Pancreas (tissue), 10 donors: Measurements from ENCODE around the gene LEKR1. TPM values are rescaled to one million over a fixed set of nuclear protein-coding genes. Genes with fewer than 3 reads are reported as not detected.

ENCODE experiments used
- ATAC-seq, 4 donors: fragments of 200-7000 bp; cut with Tn5 transposase; one replicate each; pipeline versions ENCODE4 v1.8.0 to v1.9.1; 2020; ENCODE audit warnings: mild to moderate bottlenecking in 4 of 4, moderate library complexity in 4 of 4
- DNase-seq, 6 donors: peaks; one replicate each; pipeline ENCODE4 v3.0.0-alpha.2; 2020
- FAIRE-seq: peaks from 2 replicates; lab custom pipeline; 2012; peaks lifted over from hg19 to GRCh38; lab: Jason Lieb, UNC
- H3K27ac ChIP-seq, 4 donors: fragments of 200-600 bp; sonication (generic); 1 replicate in 3 of 4; 2 replicates in 1 of 4; pipeline versions ENCODE4 v1.5.0 to v1.8.0; 2020
- H3K27me3 ChIP-seq, 4 donors: fragments of 200-600 bp; one replicate each; pipeline ENCODE4 v1.8.0; 2021
- H3K36me3 ChIP-seq, 3 donors: fragments of 200-600 bp; sonication (generic) in 1 of 3; one replicate each; pipeline versions ENCODE4 v1.5.0 to v1.8.0; 2020 to 2021
- H3K4me1 ChIP-seq, 3 donors: fragments of 200-600 bp; one replicate each; pipeline ENCODE4 v1.8.0; 2021
- H3K4me3 ChIP-seq, 4 donors: fragments of 200-600 bp; sonication (generic) in 2 of 4; one replicate each; pipeline versions ENCODE4 v1.5.0 to v1.8.0; 2020 to 2021
- H3K9me3 ChIP-seq, 4 donors: fragments of 200-600 bp; one replicate each; pipeline ENCODE4 v1.8.0; 2021
- CTCF ChIP-seq, 4 donors: fragments of 200-600 bp; sonication (generic) in 3 of 4; IDR thresholded peaks; one replicate each; pipeline versions ENCODE4 v1.5.0 to v1.8.0; 2021; ENCODE audit warnings: antibody characterized with exemption in 4 of 4
- WGBS, 2 donors: extraction: QIAGEN DNeasy Blood & Tissue Kit; methylation state at CpG; one replicate each; pipeline ENCODE4 v1.1.7; 2013; 5-methylcytosine and 5-hydroxymethylcytosine counted together
- intact Hi-C, 3 donors: fragments of 100-400 bp; cut with DNase I; formaldehyde crosslinking; loops; one replicate each; pipeline versions ENCODE4 v1.11.1 to v1.14.2; 2022
- polyA plus RNA-seq, 2 donors: library from polyadenylated mRNA; stranded (reverse); fragments of 200-250 nt; gene quantifications; one replicate each; pipeline ENCODE4 v1.2.3, GENCODE V29; 2013
- total RNA-seq, 6 donors: library from RNA; stranded (reverse); fragmentation: NEBNext Ultra II Directional in 4 of 6; extraction: Animal tissue kit (Norgen Biotek cat#: 25700) in 4 of 6; gene quantifications; one replicate each; pipeline versions ENCODE4 v1.2.1 to v1.2.4, GENCODE V29; 2021 to 2023
- donor health status: healthy with polysubstance abuse.
- donor health status: DM: no; HTN: no; CAD: no; lungs with moderate emphysema.
- donor health status: DM: no; HTN: no; CAD: no.
- donor health status: control.
- donor health status: control.
- donor health status: Bipolar disorder and iron deficiency.
- donor health status: DM: yes; HTN: yes; CAD: no.
- donor health status: DM: no; HTN: no; CAD: no.
- donor health status: DM: no; HTN: no; CAD: no.
- donor health status: DM: yes; HTN: yes; CAD: no.

The LEKR1 gene
- total and polyA plus RNA-seq, 8 donors = 0.88 to 2.8 (median 2.0) TPM

GRCh38 chr3:156792114-156792513 is 34.0 kb upstream of the LEKR1 start:
- FAIRE-seq = no peak
- 94 to 96% methylated on average over 3 of the region's 3 CpGs for WGBS, 2 donors
- H3K9me3 ChIP-seq = no peaks in the 10 kb centered on the region

GRCh38 chr3:156792536-156792935 is 33.6 kb upstream of the LEKR1 start:
- H3K27me3 ChIP-seq = no peaks in the 10 kb centered on the region
- peaks cover 0 to 7% (median 5%) of the 10 kb centered on the region in 3 donors for H3K4me1 ChIP-seq
- no peak for DNase-seq
- FAIRE-seq = no peak
- no peaks in the 10 kb centered on the region for H3K36me3 ChIP-seq
- WGBS, 2 donors = 60 to 66% methylated on average over 3 of the region's 3 CpGs
- intact Hi-C loops = no loop called here
- no peaks in the 10 kb centered on the region for H3K9me3 ChIP-seq
- H3K27ac ChIP-seq = no peak overlapping the region
- ATAC-seq = no peak
- no peak overlapping the region for H3K4me3 ChIP-seq
- no peak for TF ChIP-seq CTCF (IDR thresholded peaks at IDR 0.05)

More at GRCh38 chr3:156792114-156792513, 34.0 kb upstream of the LEKR1 start:
- H3K36me3 ChIP-seq = no peaks in the 10 kb centered on the region
- H3K27ac ChIP-seq = no peak overlapping the region
- peaks cover 0 to 7% (median 5%) of the 10 kb centered on the region in 3 donors for H3K4me1 ChIP-seq
- ATAC-seq (no peak), DNase-seq (no peak)
- TF ChIP-seq CTCF (IDR thresholded peaks at IDR 0.05) = no peak
- intact Hi-C loops = no loop called here
- no peaks in the 10 kb centered on the region for H3K27me3 ChIP-seq
- H3K4me3 ChIP-seq = no peak overlapping the region

GRCh38 chr3:156792945-156793344 is 33.2 kb upstream of the LEKR1 start:
- no peak for TF ChIP-seq CTCF (IDR thresholded peaks at IDR 0.05)
- no peaks in the 10 kb centered on the region for H3K9me3 ChIP-seq
- H3K27ac ChIP-seq = no peak overlapping the region
- H3K36me3 ChIP-seq = no peaks in the 10 kb centered on the region
- peak in 1 of 4 donors; percentile 25 for ATAC-seq
- intact Hi-C loops = no loop called here
- DNase-seq = no peak
- FAIRE-seq = no peak
- no peak overlapping the region for H3K4me3 ChIP-seq
- no peaks in the 10 kb centered on the region for H3K27me3 ChIP-seq
- peaks cover 0 to 7% (median 5%) of the 10 kb centered on the region in 3 donors for H3K4me1 ChIP-seq
- WGBS, 2 donors = 79 to 85% methylated on average over 2 of the region's 2 CpGs

- no peak for FAIRE-seq
- H3K27ac ChIP-seq = no peak overlapping the region
- 71 to 83% methylated on average over 1 of the region's 1 CpG for WGBS, 2 donors
These were observed 32.8 kb upstream of the LEKR1 start for GRCh38 chr3:156793400-156793799.

More at GRCh38 chr3:156793400-156793799, 32.8 kb upstream of the LEKR1 start:
- no peak for ATAC-seq
- TF ChIP-seq CTCF (IDR thresholded peaks at IDR 0.05) = no peak
- Histone ChIP-seq H3K36me3 (no peaks in the 10 kb centered on the region), H3K27me3 (no peaks in the 10 kb centered on the region), H3K9me3 (no peaks in the 10 kb centered on the region), H3K4me3 (no peak overlapping the region), H3K4me1 (peaks cover 0 to 5% (median 5%) of the 10 kb centered on the region in 3 donors)
- DNase-seq = no peak
- intact Hi-C loops = no loop called here
